GM13977 (cell line): Measurements from ENCODE around the gene RILP.
A peak's percentile ranks its signal among the peaks of the same experiment; 100 is the strongest.

ENCODE experiments used
- DNase-seq: peaks from one replicate; pipeline ENCODE4 v3.0.0; 2012; ENCODE audit warnings: low spot score
- in situ Hi-C: fragments of 300-500 bp; cut with MboI; formaldehyde crosslinking; loops from one replicate; pipeline ENCODE4 v1.12.0; 2022; ENCODE audit warnings: low sequenced_read_pairs, low pct_unique_long_range_greater_than_20kb, mixed read lengths, inconsistent platforms; ENCODE audit not compliant: unreplicated experiment
- TF ChIP-seq, protein P1 (sequence below): IDR thresholded peaks from 2 replicates; pipeline ENCODE4 v1.5.1; 2012; ENCODE audit warnings: mild to moderate bottlenecking, control low read depth; ENCODE audit not compliant: insufficient read depth; ENCODE audit errors: extremely low read depth, missing control alignments

Gene RILP

DNA sequence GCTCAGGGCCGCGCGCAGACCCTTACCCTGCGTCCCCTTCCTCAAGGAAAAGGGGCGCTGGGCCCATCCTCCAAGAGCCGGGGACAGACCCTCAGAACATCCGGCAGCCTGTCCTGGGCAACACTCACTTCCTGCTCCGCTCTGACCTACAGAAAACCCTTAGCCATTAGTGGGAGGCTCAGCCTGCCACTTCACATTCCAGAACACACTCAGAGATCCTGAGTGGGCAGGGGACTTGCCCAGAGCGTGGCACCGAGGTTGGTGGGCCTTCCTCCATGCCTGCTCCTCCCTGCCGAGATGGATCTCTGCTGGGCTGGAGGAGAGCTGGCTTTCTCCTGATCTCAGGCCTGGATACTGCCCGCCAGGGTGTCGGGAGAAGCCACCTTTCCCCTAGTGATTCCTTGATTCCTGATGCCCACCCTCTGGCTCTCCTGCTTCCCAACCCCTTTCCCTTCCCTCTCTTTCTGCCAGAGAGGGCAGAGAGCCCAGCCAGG, 5.6 kb downstream of the RILP start:
- TF ChIP-seq, protein P1, sequence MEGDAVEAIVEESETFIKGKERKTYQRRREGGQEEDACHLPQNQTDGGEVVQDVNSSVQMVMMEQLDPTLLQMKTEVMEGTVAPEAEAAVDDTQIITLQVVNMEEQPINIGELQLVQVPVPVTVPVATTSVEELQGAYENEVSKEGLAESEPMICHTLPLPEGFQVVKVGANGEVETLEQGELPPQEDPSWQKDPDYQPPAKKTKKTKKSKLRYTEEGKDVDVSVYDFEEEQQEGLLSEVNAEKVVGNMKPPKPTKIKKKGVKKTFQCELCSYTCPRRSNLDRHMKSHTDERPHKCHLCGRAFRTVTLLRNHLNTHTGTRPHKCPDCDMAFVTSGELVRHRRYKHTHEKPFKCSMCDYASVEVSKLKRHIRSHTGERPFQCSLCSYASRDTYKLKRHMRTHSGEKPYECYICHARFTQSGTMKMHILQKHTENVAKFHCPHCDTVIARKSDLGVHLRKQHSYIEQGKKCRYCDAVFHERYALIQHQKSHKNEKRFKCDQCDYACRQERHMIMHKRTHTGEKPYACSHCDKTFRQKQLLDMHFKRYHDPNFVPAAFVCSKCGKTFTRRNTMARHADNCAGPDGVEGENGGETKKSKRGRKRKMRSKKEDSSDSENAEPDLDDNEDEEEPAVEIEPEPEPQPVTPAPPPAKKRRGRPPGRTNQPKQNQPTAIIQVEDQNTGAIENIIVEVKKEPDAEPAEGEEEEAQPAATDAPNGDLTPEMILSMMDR: no peak
- DNase-seq: peak; percentile 71
- in situ Hi-C loops: no loop called here

DNA sequence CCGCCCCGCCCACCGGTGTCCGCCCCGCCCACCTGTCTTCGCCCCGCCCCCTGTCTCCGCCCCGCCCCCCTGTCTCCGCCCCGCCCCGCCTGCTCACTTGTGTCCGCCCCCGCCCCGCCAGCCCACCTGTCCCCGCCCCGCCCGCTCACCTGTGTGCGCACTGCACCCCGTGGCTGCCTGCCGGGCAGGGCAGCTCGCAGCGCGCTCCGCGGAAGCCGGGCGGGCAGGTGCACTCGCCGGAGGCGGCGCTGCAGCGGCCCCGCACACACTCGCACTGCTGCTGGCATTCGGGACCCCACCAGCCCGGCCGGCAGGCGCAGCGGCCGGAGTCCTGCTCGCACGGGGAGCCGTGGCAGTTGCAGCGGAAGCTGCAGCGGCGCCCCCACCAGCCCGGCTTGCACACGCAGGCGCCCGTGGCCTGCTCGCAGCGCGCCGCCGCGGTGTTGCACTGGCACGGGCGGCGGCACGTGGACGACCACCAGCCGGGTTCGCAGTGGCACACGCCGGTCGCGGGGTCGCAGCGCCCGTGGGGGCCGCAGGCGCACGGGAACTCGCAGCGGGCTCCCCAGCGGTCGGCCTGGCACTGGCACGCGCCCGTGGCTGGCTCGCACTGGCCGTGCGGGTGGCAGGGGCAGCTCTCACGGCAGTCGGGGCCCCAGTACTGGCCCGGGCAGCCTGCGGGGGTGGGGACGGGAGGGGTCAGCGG, 6.2 kb downstream of the RILP start:
- in situ Hi-C loops: no loop called here
- peak; percentile 88 for DNase-seq
- TF ChIP-seq, protein P1: no peak

DNA sequence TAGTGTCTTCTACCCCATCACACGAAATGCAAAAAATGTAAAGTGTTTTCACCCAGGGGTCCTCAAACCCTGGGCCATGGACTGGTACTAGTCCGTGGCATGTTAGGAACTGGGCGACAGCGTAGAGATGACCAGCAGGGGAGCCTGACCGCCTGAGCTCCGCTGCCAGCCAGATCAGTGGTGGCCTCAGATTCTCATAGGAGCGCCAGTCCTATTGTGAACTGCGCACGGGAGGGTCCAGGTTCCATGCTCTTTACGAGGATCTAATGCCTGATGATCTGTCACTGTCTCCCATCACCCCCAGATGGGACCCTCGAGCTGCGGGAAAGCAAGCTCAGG, 8.6 kb downstream of the RILP start:
- TF ChIP-seq, protein P1: no peak
- in situ Hi-C loops: no loop called here
- DNase-seq: no peak

DNA sequence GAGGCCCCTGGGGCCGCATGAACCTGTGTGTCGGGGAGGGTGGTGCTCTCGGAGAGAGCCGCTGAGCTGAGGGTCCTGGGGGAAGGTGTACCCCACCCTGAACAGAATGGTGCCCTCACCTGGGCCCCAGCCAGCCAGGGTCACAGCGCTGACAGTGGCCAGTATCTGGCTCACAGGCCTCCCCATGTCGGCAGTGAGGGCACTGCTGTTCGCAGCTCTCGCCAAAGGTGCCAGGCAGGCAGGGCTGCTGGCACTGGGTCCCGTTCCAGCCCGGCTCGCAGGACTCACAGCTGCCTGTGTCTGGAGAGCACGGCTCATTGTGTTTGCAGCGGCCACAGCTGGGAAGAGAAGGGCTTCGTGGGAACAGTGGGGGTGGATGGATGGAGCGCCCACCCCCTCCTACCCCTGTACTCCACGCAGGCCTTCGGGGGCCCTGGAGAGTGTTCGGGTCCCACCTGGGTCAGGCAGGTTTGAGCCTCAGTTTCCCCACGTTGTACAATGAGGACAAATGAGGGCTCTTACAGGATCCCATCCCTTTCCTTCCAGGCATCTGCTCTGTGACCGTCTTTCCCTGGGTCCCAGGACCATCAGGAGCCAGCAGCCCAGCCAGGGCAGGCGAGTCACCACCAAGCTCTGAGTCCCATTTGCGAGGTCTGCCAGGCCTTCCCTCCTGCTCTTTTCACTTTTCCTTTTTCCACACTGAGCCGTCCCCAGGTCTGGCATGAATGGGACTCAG, 9.2 kb downstream of the RILP start:
- in situ Hi-C loops: no loop called here
- DNase-seq: no peak
- TF ChIP-seq, protein P1: no peak

DNA sequence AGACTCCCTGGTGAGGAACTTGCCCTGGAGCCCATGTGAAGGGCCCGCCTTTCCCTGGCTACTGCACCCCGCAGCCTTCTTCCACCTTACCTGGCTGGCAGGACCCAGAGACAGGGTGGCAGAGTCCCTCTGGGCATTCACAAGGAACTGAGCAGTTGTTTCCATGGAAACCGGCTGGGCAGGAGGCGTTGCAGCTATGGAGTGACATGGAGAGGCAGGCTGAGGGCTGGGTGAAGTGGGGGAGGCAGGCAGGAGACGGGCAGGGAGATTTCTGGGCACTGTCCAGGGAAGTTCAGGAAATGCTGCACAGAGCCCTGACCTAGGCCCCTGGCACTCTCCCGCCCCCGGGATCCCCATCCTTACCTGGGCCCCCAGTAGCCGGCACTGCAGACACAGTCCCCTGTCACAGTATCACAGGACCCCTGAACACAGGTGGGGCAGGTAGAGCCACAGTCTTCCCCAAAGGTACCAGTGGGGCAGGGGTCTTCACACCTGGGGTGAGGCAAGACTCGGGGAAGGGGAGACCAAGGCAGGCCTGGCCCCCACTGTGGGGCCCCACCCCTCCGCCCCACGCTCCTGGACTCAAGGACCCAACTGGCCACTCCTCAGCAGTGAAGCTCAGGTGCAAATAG, 10.0 kb downstream of the RILP start:
- in situ Hi-C loops: loop anchor here (10.0 kb wide), 1 partner anchor 65 kb away; no protein-coding TSS in a partner anchor
- TF ChIP-seq, protein P1: no peak
- no peak for DNase-seq

DNA sequence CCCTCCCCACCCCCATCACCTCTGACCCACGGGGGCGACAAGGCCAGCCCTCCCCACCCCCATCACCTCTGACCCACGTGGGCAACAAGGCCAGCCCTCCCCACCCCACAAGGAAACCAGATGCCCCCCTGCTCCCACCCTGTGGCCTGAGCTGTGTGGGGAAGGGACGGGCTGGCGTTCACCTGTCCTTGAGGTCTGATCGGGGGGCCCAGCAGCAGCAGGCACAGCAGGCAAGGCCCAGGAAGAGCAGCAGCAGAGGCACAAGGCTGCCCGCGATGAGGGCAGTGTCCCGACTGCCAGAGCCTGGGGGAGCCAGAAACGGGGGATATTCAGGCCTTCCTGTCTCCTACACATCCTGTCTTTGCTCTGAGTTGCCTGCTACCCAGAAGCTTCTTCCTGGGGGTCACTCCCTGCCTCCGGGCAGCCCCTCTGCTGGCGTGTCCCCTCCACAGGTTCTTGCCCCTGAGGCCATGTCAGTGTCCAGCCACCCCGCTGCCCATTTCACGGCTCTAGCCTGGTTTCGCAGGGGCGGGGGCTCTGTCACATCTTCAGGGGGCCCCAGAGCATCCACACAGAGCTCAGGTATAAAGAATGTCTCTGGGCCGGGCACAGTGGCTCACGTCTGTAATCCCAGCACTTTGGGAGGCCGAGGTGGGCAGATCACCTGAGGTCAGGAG, 10.9 kb downstream of the RILP start:
- TF ChIP-seq, protein P1: no peak
- in situ Hi-C loops: loop anchor here (10.0 kb wide), 1 partner anchor 64 kb away; no protein-coding TSS in a partner anchor
- no peak for DNase-seq
